Right cardiac atrium (tissue), 5 donors: ENCODE results near the gene MICAL2. TPM values are rescaled to one million over a fixed set of nuclear protein-coding genes. Genes with fewer than 3 reads are reported as not detected.

ENCODE experiments used
- ATAC-seq, 2 donors: fragments of 200-7000 bp; cut with Tn5 transposase; one replicate each; pipeline versions ENCODE4 v1.8.0 to v1.9.1; 2020; ENCODE audit warnings: moderate library complexity in 2 of 2, mild to moderate bottlenecking in 1 of 2
- DNase-seq, 3 donors: peaks; one replicate each; pipeline ENCODE4 v3.0.0-alpha.2; 2020
- H3K27ac ChIP-seq: one replicate; pipeline ENCODE4 v1.5.1; 2013; ENCODE audit warnings: mild to moderate bottlenecking, low read length, control low read depth, moderate library complexity
- H3K27me3 ChIP-seq: one replicate; pipeline ENCODE4 v1.6.1; 2013; ENCODE audit not compliant: control insufficient read depth, insufficient read depth
- H3K4me1 ChIP-seq: one replicate; pipeline ENCODE4 v1.6.1; 2013; ENCODE audit warnings: low read length; ENCODE audit not compliant: control insufficient read depth, insufficient read depth
- H3K4me3 ChIP-seq: one replicate; pipeline ENCODE4 v1.5.1; 2013; ENCODE audit warnings: low read length, control low read depth
- H3K9me3 ChIP-seq: one replicate; pipeline ENCODE4 v1.6.1; 2013; ENCODE audit warnings: low read length; ENCODE audit not compliant: control insufficient read depth
- WGBS: extraction: QIAGEN DNeasy Blood & Tissue Kit; methylation state at CpG from one replicate; pipeline ENCODE4 v1.1.7; 2013; 5-methylcytosine and 5-hydroxymethylcytosine counted together
- intact Hi-C, 4 donors: fragments of 100-400 bp; cut with DNase I; formaldehyde crosslinking; loops; one replicate each; pipeline versions ENCODE4 v1.11.0 to v1.14.0; 2022 to 2023
- polyA plus RNA-seq: library from polyadenylated mRNA; stranded (reverse); fragments of 200-250 nt; gene quantifications from one replicate; pipeline ENCODE4 v1.2.3, GENCODE V29; 2013
- total RNA-seq, 4 donors: library from RNA; stranded (reverse); fragmentation: NEBNext Ultra II Directional; extraction: Animal tissue kit (Norgen Biotek cat#: 25700); gene quantifications; one replicate each; pipeline ENCODE4 v1.2.1, GENCODE V29; 2021
- donor health status: healthy with polysubstance abuse.
- donor health status: DM: no; HTN: yes; CAD: no.
- donor health status: DM: no; HTN: no; CAD: no.
- donor health status: DM: no; HTN: yes; CAD: no; lungs with severe emphysema.
- donor health status: DM: yes; HTN: yes; CAD: no.

The MICAL2 gene
- total and polyA plus RNA-seq, 5 donors: 62.9 to 115 (median 92.3) TPM

DNA sequence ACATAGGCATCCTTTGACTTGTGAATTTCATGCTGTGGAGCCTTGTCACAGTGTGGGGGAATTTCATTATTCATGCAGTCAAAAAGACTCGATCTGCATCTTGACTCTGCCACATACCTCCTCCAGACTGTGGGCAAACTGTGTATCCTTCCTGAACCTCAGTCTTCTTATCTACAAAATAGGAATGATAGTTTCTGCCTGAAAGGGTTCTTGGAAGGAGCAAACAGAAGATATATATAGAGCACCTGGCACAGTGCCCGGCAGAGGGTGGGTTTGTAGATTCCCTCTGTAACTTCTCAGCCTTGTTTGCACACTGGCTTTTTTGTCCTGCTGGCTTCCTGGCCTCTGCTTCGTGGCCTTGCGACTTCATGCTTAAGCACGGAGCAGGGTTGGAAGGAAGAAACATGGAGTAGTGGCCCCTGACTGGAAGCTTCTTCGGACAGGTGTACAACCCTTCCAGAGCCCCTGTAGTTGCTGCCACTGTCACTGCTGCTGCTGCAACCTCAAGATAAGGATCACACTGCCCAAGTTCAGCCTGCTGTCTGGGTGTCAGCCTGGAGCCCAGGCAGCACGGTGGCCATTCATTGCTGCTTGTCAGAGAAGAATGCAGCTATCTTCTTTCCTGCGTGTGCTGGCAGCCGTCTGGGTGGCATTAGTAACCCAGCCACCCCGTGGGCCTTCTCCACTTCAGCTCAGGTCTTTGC lies 106.4 kb downstream of the MICAL2 start:
- Histone ChIP-seq H3K9me3 (no peaks in the 10 kb centered on the region), H3K27me3 (no peaks in the 10 kb centered on the region), H3K27ac (peak overlapping the region; percentile 77), H3K4me1 (peaks cover 25% of the 10 kb centered on the region), H3K4me3 (no peak overlapping the region)
- 27% methylated on average over 10 of the region's 10 CpGs for WGBS
- ATAC-seq (peak in 1 of 2 donors; percentile 6), DNase-seq (peak in 2 of 3 donors; percentile 71 to 82)
- intact Hi-C loops: no loop called here

- intact Hi-C loops: no loop called here
- H3K27me3 ChIP-seq: no peaks in the 10 kb centered on the region
- no peak overlapping the region for H3K4me3 ChIP-seq
- no peaks in the 10 kb centered on the region for H3K9me3 ChIP-seq
- 88% methylated on average over 4 of the region's 4 CpGs for WGBS
- no peak for ATAC-seq
- H3K27ac ChIP-seq: peak overlapping the region; percentile 77
- no peak for DNase-seq
- H3K4me1 ChIP-seq: peaks cover 28% of the 10 kb centered on the region
Observed at GRCh38 chr11:12217879-12218278, 107.5 kb downstream of the MICAL2 start.

DNA sequence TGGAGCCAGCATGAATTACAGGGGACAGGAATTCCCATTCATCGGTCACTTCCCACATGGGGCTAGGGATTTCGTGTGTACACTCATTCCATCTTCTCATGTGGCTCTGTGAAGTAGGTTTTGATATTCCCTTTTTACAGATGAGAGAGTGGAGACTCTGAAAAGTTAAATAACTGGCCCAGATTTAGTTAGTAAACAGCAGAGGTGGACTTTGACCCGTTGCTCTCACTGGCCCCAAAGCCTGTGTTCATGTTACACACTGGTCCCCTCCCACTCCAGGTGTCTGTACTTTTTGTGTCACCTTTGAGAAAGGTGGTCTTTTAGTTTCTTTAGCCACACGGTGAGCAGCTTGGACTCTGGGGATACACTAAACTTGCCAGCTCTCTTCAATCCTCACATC lies 108.5 kb downstream of the MICAL2 start:
- DNase-seq (no peak), ATAC-seq (no peak)
- no peak overlapping the region for H3K27ac ChIP-seq
- H3K4me1 ChIP-seq: peaks cover 31% of the 10 kb centered on the region
- 68% methylated on average over 4 of the region's 4 CpGs for WGBS
- intact Hi-C loops: no loop called here
- H3K9me3 ChIP-seq: no peaks in the 10 kb centered on the region
- no peak overlapping the region for H3K4me3 ChIP-seq
- no peaks in the 10 kb centered on the region for H3K27me3 ChIP-seq

DNA sequence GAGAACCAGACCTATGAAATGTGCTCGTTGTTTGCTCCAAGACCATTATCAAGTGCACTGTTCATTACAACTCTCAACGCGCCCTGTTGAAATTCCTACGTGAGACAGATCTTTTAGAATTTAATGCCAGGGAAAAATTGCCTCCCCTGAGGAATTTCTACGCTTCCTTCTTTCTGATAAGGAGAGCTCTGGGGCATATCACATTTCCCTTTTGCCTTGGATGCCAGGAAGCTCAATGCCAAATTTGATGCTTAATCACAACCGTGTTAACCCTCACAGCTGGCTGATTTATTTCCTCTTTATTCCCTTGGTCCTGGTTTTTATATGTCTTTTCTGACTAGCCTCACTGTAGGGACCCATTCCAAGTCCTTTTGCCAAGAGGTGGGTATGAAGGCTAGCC lies 109.4 kb downstream of the MICAL2 start:
- 29% methylated on average over 6 of the region's 6 CpGs for WGBS
- Histone ChIP-seq H3K4me1 (peaks cover 36% of the 10 kb centered on the region), H3K4me3 (no peak overlapping the region), H3K27ac (peak overlapping the region; percentile 80), H3K9me3 (no peaks in the 10 kb centered on the region), H3K27me3 (no peaks in the 10 kb centered on the region)
- intact Hi-C loops: loop anchor here in 2 of 4 donors (10.0 kb wide), 1 partner anchor 55 kb away; no protein-coding TSS in a partner anchor
- DNase-seq (peak in 1 of 3 donors; percentile 52), ATAC-seq (peak; percentile 50 to 66)

DNA sequence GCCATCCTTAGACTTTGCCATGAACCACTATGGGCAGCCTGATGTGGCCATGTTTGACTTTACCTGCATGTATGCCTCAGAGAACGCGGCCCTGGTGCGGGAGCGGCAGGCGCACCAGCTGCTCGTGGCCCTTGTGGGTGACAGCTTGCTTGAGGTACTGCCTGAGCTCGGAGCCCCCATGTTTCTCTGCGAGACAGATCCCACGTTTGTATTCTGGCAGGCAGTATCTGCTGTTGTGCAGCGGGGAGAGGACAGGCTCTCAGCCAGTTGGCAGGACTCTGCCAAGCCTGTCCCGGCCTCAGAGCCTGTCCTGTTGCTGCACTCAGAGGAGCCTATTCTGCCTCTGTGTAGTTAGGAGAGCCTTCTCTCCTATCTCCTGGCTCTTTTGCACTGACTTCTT lies 109.9 kb downstream of the MICAL2 start:
- no peaks in the 10 kb centered on the region for H3K27me3 ChIP-seq
- intact Hi-C loops: loop anchor here in 2 of 4 donors (10.0 kb wide), 1 partner anchor 56 kb away; no protein-coding TSS in a partner anchor
- ATAC-seq: peak; percentile 87 to 90
- 32% methylated on average over 11 of the region's 11 CpGs for WGBS
- DNase-seq: peak; percentile 85 to 95 (median 91)
- H3K4me3 ChIP-seq: no peak overlapping the region
- H3K27ac ChIP-seq: peak overlapping the region; percentile 80
- no peaks in the 10 kb centered on the region for H3K9me3 ChIP-seq
- H3K4me1 ChIP-seq: peaks cover 36% of the 10 kb centered on the region

- H3K9me3 ChIP-seq: no peaks in the 10 kb centered on the region
- DNase-seq (no peak), ATAC-seq (no peak)
- peaks cover 35% of the 10 kb centered on the region for H3K4me1 ChIP-seq
- H3K4me3 ChIP-seq: no peak overlapping the region
- H3K27ac ChIP-seq: peak overlapping the region; percentile 56
- intact Hi-C loops: loop anchor here in 2 of 4 donors (10.0 kb wide), 1 partner anchor 56 kb away; no protein-coding TSS in a partner anchor
- H3K27me3 ChIP-seq: no peaks in the 10 kb centered on the region
- WGBS: 80% methylated on average over 6 of the region's 6 CpGs
Observed at GRCh38 chr11:12221051-12221535, 110.7 kb downstream of the MICAL2 start.

DNA sequence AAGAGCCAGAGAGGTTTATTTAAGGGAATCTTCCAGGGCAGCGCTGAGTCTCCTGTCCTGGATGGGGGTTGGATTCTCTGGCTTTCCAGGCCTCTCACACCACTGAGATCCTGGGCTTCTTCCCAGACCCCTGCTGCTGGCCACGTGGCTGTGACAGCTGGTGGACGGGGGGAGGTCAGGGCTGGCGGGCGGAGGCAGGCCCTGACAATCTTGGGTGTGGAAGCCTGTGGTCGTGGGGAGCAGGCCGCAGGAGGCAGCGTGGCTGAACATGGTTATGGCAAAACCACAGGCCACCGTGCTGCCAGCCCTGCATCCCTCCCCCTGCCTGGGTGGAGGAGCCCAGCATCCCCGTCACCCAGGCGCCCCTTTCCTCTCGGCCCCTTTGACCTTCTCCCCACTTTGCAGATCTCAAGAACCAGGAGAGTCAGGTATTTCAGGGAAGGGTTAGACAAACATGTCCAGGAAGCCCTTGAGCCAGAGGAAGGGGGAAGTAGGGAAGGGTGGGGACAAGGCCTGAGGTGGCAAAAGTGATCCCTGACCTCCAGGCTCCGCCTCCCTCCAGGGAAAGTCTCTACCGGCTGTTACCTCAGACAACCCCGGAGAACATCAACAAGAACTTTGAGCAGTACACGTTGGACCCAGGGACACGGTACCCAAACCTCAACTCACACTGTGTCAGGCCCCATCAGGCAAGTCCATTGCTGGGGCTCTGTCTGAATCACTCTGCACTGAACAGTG lies 111.8 kb downstream of the MICAL2 start:
- WGBS: 38% methylated on average over 17 of the region's 17 CpGs

GRCh38 chr11:12223771-12224536 lies 113.6 kb downstream of the MICAL2 start:
- intact Hi-C loops: loop anchor here in 2 of 4 donors (10.0 kb wide), 1 partner anchor 59 kb away; no protein-coding TSS in a partner anchor
- Histone ChIP-seq H3K9me3 (no peaks in the 10 kb centered on the region), H3K27me3 (no peaks in the 10 kb centered on the region), H3K27ac (peak overlapping the region; percentile 65), H3K4me1 (peaks cover 21% of the 10 kb centered on the region), H3K4me3 (no peak overlapping the region)
- 69% methylated on average over 7 of the region's 7 CpGs for WGBS
- ATAC-seq (no peak), DNase-seq (no peak)

More for the DNA sequence above, 111.8 kb downstream of the MICAL2 start:
- Histone ChIP-seq H3K27ac (peak overlapping the region; percentile 53), H3K4me1 (peaks cover 25% of the 10 kb centered on the region), H3K4me3 (no peak overlapping the region), H3K9me3 (no peaks in the 10 kb centered on the region), H3K27me3 (no peaks in the 10 kb centered on the region)
- intact Hi-C loops: loop anchor here in 2 of 4 donors (10.0 kb wide), 1 partner anchor 57 kb away; no protein-coding TSS in a partner anchor
- DNase-seq (peak; percentile 65 to 91 (median 90)), ATAC-seq (peak; percentile 37 to 49)

DNA sequence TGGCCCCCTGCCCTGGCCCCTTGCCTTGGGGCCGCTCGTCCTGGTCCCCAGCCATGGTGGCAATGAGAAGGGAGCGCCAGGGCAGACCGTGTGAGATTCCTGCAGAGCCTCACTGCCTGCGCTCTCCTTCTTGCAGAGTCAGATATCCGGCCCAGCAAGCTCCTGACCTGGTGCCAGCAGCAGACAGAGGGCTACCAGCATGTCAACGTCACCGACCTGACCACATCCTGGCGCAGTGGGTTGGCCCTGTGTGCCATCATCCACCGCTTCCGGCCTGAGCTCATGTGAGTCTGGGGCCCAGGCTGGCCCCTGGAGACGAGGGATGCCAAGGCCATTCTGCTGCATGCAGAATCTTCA lies 114.1 kb downstream of the MICAL2 start:
- no peak overlapping the region for H3K4me3 ChIP-seq
- 46% methylated on average over 12 of the region's 12 CpGs for WGBS
- H3K9me3 ChIP-seq: no peaks in the 10 kb centered on the region
- H3K4me1 ChIP-seq: peaks cover 18% of the 10 kb centered on the region
- intact Hi-C loops: loop anchor here in 2 of 4 donors (10.0 kb wide), 1 partner anchor 60 kb away; no protein-coding TSS in a partner anchor
- ATAC-seq (peak; percentile 8 to 43), DNase-seq (peak; percentile 77 to 91 (median 90))
- H3K27ac ChIP-seq: peak overlapping the region; percentile 65
- no peaks in the 10 kb centered on the region for H3K27me3 ChIP-seq

DNA sequence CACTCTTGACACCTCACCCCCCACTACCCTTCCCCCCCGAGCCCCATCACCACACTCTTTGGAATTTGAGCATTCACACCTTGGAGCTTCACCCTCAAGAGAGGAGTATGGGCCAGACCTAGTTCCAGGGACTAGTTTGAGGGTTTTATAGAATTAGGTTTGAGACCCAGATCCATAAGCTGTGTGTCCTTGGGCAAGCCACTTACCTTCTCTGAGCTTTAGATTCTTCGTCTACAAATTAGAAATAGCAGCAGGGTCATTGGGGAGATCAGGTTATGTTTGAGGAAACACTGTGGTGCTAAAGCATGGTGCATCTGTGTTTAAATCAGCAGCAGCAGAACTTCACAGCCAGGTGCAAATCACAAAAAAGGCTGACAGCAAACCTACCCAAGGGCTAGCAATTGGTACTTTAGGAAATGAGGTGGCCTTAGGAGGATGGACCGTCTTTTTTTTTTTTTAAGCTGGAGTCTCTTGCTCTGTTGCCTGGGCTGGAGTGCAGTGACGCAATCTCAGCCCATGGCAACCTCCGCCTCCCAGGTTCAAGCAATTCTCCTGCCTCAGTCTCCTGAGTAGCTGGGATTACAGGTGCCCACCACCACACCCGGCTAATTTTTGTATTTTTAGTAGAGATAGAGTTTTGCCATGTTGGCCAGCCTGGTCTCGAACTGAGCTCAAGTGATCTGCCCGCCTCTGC lies 114.8 kb downstream of the MICAL2 start:
- ATAC-seq (no peak), DNase-seq (no peak)
- H3K27me3 ChIP-seq: no peaks in the 10 kb centered on the region
- intact Hi-C loops: loop anchor here in 2 of 4 donors (10.0 kb wide), 1 partner anchor 60 kb away; no protein-coding TSS in a partner anchor
- 84% methylated on average over 8 of the region's 8 CpGs for WGBS
- H3K4me3 ChIP-seq: no peak overlapping the region
- H3K27ac ChIP-seq: peak overlapping the region; percentile 22
- H3K9me3 ChIP-seq: no peaks in the 10 kb centered on the region
- peaks cover 16% of the 10 kb centered on the region for H3K4me1 ChIP-seq
